ENCODE data around the gene MYMK.

GRCh38 chr9:133566382-133566781 lies 41.6 kb upstream of the MYMK start:
- TF ChIP-seq SUZ12 (IDR thresholded peaks at IDR 0.05; ENCODE audit: extremely low read depth, insufficient read depth, insufficient read length) (no peak), YY1 (IDR thresholded peaks at IDR 0.05; ENCODE audit: insufficient read depth, insufficient read length) (no peak)

Data from NT2/D1 (cell line).